Measurements from ENCODE around the gene PPP1R12C.
A peak's percentile ranks its signal among the peaks of the same experiment; 100 is the strongest.
"Not testable (repeated sequence)": the region's sequence is repeated elsewhere in the genome, so short reads cannot be mapped to it uniquely, and the experiment has no call there.

The PPP1R12C gene

GRCh38 chr19:55156202-55157063 is 39.0 kb upstream of the PPP1R12C start:
- Histone ChIP-seq H3K27ac (ENCODE audit: low read length) (no peak overlapping the region), H3K36me3 (replicated peaks; ENCODE audit: low read depth, low read length) (no peaks in the 10 kb centered on the region), H3K4me2 (ENCODE audit: low read length) (no peak overlapping the region), H3K79me2 (ENCODE audit: low read length) (no peaks in the 10 kb centered on the region), H3K4me3 (ENCODE audit: low read length) (no peak overlapping the region), H3K9ac (ENCODE audit: low read length) (no peak overlapping the region), H4K20me1 (ENCODE audit: insufficient read depth, low read length) (no peaks in the 10 kb centered on the region), H2AFZ (ENCODE audit: low read depth, low read length) (no peak overlapping the region), H3K27me3 (ENCODE audit: low read depth, low read length) (peaks cover 7% of the 10 kb centered on the region; the same call in 1 of the 2 replicates), H3K4me1 (ENCODE audit: low read length) (0 out of 2 replicates have a peak, but pooled peaks cover 4% of the 10 kb centered on the region), H3K9me3 (ENCODE audit: insufficient read depth, low read length) (no peaks in the 10 kb centered on the region)
- TF ChIP-seq CTCF (IDR thresholded peaks at IDR 0.05; ENCODE audit: low read depth, low read length) (no peak), EZH2phosphoT487 (IDR thresholded peaks at IDR 0.05; ENCODE audit: low read depth) (no peak)

GRCh38 chr19:55155784-55156183 is 38.3 kb upstream of the PPP1R12C start:
- H3K27ac ChIP-seq (ENCODE audit: low read length); H3K9ac ChIP-seq (ENCODE audit: low read length); H4K20me1 ChIP-seq (ENCODE audit: insufficient read depth, low read length); H3K36me3 ChIP-seq (replicated peaks; ENCODE audit: low read depth, low read length); H3K9me3 ChIP-seq (ENCODE audit: insufficient read depth, low read length); H3K4me1 ChIP-seq (ENCODE audit: low read length); H3K4me2 ChIP-seq (ENCODE audit: low read length); H3K4me3 ChIP-seq (ENCODE audit: low read length); H2AFZ ChIP-seq (ENCODE audit: low read depth, low read length); H3K79me2 ChIP-seq (ENCODE audit: low read length); H3K27me3 ChIP-seq (ENCODE audit: low read depth, low read length): not testable (repeated sequence)

- Histone ChIP-seq H3K4me2 (ENCODE audit: low read length) (no peak overlapping the region), H3K27me3 (ENCODE audit: low read depth, low read length) (peaks cover 18% of the 10 kb centered on the region), H3K79me2 (ENCODE audit: low read length) (no peaks in the 10 kb centered on the region), H3K4me1 (ENCODE audit: low read length) (0 out of 2 replicates have a peak, but pooled peaks cover 4% of the 10 kb centered on the region), H3K36me3 (replicated peaks; ENCODE audit: low read depth, low read length) (no peaks in the 10 kb centered on the region), H4K20me1 (ENCODE audit: insufficient read depth, low read length) (no peaks in the 10 kb centered on the region), H3K27ac (ENCODE audit: low read length) (no peak overlapping the region), H2AFZ (ENCODE audit: low read depth, low read length) (peak overlapping the region; percentile 79; the same call in 1 of the 2 replicates), H3K9me3 (ENCODE audit: insufficient read depth, low read length) (no peaks in the 10 kb centered on the region), H3K9ac (ENCODE audit: low read length) (no peak overlapping the region), H3K4me3 (ENCODE audit: low read length) (no peak overlapping the region)
- TF ChIP-seq EZH2phosphoT487 (IDR thresholded peaks at IDR 0.05; ENCODE audit: low read depth): no peak
- no peak for TF ChIP-seq CTCF (IDR thresholded peaks at IDR 0.05; ENCODE audit: low read depth, low read length)
Measured at GRCh38 chr19:55153652-55154264, 36.3 kb upstream of the PPP1R12C start.

- TF ChIP-seq CTCF (IDR thresholded peaks at IDR 0.05; ENCODE audit: low read depth, low read length) (no peak), EZH2phosphoT487 (IDR thresholded peaks at IDR 0.05; ENCODE audit: low read depth) (no peak)
- no peak overlapping the region for H3K4me2 ChIP-seq (ENCODE audit: low read length)
- no peak overlapping the region for H3K9ac ChIP-seq (ENCODE audit: low read length)
- H3K4me1 ChIP-seq (ENCODE audit: low read length): 0 out of 2 replicates have a peak, but pooled peaks cover 4% of the 10 kb centered on the region
- H3K27ac ChIP-seq (ENCODE audit: low read length): no peak overlapping the region
- no peaks in the 10 kb centered on the region for H3K36me3 ChIP-seq (replicated peaks; ENCODE audit: low read depth, low read length)
- H4K20me1 ChIP-seq (ENCODE audit: insufficient read depth, low read length): no peaks in the 10 kb centered on the region
- H2AFZ ChIP-seq (ENCODE audit: low read depth, low read length): peak overlapping the region; percentile 74
- no peaks in the 10 kb centered on the region for H3K9me3 ChIP-seq (ENCODE audit: insufficient read depth, low read length)
- H3K4me3 ChIP-seq (ENCODE audit: low read length): no peak overlapping the region
- H3K79me2 ChIP-seq (ENCODE audit: low read length): no peaks in the 10 kb centered on the region
- peaks cover 30% of the 10 kb centered on the region for H3K27me3 ChIP-seq (ENCODE audit: low read depth, low read length)
Measured at GRCh38 chr19:55152017-55152416, 34.6 kb upstream of the PPP1R12C start.

Measured in OCI-LY3 (cell line).